ENCODE results near the gene RASGRP3. TPM values are rescaled to one million over a fixed set of nuclear protein-coding genes. Genes with fewer than 3 reads are reported as not detected.
A peak's percentile ranks its signal among the peaks of the same experiment; 100 is the strongest.

The RASGRP3 gene, protein sequence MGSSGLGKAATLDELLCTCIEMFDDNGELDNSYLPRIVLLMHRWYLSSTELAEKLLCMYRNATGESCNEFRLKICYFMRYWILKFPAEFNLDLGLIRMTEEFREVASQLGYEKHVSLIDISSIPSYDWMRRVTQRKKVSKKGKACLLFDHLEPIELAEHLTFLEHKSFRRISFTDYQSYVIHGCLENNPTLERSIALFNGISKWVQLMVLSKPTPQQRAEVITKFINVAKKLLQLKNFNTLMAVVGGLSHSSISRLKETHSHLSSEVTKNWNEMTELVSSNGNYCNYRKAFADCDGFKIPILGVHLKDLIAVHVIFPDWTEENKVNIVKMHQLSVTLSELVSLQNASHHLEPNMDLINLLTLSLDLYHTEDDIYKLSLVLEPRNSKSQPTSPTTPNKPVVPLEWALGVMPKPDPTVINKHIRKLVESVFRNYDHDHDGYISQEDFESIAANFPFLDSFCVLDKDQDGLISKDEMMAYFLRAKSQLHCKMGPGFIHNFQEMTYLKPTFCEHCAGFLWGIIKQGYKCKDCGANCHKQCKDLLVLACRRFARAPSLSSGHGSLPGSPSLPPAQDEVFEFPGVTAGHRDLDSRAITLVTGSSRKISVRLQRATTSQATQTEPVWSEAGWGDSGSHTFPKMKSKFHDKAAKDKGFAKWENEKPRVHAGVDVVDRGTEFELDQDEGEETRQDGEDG
- total RNA-seq (2022) = 4.6 and 10.4 TPM in 2 replicates
- Bru-seq, nascent RNA = percentile 50 among the genes with signal in this experiment
- percentile 42 among the genes with signal in this experiment for BruChase-seq, experiment 1, labeled RNA remaining after a 6-hour chase
- BruChase-seq, experiment 2, labeled RNA remaining after a 2-hour chase = percentile 39 among the genes with signal in this experiment
- long read RNA-seq, full-length matches to known transcripts = 2 of 6 reads
- long read RNA-seq, partial matches to known transcripts = 1 of 6 reads
- long read RNA-seq, other reads (novel, unspliced or antisense) = 3 of 6 reads

DNA sequence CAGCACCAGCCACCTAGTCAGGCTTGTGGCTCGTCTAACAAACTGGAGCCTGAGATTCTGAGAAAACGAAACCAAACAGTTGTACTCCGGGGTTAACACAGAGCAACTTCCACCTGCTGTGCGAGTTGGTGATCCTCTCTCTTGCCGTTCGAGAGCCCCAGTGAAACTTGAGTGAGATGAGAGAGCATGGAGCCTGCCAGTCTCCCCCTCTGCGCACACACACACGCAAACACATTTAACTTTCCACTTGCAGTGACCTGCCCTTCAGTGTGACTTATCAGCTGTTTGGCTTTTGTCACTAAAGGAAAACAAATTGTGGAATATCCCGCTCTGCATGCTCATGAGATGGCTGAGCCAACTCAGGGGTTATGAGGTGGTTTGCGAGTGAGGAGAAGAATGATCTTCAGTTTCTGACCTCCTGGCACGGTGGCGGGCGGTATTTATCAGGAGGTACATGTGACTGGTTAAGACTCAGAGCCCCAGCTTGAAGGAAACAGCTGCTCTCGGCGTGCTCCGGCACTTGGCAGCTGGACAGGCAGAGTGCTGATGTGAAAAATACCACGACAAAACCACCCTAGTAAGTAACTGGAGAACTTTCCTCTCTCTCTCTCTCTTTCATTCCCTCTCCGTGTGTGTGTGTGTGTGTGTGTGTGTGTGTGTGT, at the start of gene RASGRP3:
Gene RASGRP3, plus strand, starts transcription at position 519 of the 662 bp plus-strand sequence. CDS start 38,488 bp downstream, outside the sequence.
- peak; percentile 56 for DNase-seq
- Mint-ChIP-seq H3K27ac (ENCODE audit: unreplicated experiment) (peak within 1 kb of the TSS; percentile 71), H3K36me3 (ENCODE audit: insufficient read depth, unreplicated experiment) (peaks cover 21% of the 10 kb centered on the region), H3K4me3 (ENCODE audit: low read depth, unreplicated experiment) (peak within 1 kb of the TSS; percentile 93), H3K9me3 (ENCODE audit: low read depth, unreplicated experiment) (no peaks in the 10 kb centered on the region), H3K4me1 (ENCODE audit: low read depth, unreplicated experiment) (peaks cover 21% of the 10 kb centered on the region), H3K27me3 (ENCODE audit: unreplicated experiment) (no peaks in the 10 kb centered on the region)
- intact Hi-C loops (cut with micrococcal nuclease; ENCODE audit: unreplicated experiment) = loop anchor here (2.0 to 5.0 kb wide), 2 partner anchors 107 to 121 kb away; partner anchors contain the start of gene FAM98A
- TF ChIP-seq, protein P1, sequence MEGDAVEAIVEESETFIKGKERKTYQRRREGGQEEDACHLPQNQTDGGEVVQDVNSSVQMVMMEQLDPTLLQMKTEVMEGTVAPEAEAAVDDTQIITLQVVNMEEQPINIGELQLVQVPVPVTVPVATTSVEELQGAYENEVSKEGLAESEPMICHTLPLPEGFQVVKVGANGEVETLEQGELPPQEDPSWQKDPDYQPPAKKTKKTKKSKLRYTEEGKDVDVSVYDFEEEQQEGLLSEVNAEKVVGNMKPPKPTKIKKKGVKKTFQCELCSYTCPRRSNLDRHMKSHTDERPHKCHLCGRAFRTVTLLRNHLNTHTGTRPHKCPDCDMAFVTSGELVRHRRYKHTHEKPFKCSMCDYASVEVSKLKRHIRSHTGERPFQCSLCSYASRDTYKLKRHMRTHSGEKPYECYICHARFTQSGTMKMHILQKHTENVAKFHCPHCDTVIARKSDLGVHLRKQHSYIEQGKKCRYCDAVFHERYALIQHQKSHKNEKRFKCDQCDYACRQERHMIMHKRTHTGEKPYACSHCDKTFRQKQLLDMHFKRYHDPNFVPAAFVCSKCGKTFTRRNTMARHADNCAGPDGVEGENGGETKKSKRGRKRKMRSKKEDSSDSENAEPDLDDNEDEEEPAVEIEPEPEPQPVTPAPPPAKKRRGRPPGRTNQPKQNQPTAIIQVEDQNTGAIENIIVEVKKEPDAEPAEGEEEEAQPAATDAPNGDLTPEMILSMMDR (IDR thresholded peaks at IDR 0.05; ENCODE audit: unreplicated experiment) = no peak
- BruUV-seq (replicated peaks) = no TSS peak
- CTCF ChIA-PET = interaction anchor here (0.5 to 1.3 kb wide), 6 partner anchors 63 to 848 kb away, joined by 3 to 8 read pairs (median 4); partner anchors contain the start of genes FAM98A and TTC27

DNA sequence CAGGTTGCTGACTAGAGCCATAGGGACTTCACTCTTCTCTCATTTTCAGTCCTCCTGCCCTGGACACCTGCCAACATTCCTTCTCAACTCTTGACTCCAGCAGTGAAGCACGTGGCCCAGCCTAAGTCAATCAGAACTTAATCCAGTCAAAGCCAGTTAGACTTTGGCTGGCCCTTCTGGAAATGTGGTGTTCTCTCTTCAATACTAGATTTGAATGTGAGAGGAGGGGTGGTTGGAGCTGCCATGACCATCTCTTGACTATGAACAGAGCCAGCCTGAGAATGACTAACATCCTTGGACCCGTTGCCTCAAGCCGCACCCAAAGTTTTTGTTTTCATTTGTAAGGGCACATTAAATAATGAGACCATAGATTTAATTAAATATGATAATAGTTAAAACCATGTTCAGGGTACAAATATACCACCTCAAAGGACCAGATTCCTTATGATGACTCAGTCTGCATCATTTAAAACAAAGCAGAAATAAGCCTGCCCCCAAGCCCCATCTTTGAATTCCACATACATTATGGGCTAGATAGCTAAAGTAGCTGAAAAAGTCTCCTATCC, 49.7 kb upstream of the RASGRP3 start:
- BruUV-seq (replicated peaks) = no TSS peak
- TF ChIP-seq, protein P1 (IDR thresholded peaks at IDR 0.05; ENCODE audit: unreplicated experiment) = no peak
- Mint-ChIP-seq H3K4me3 (ENCODE audit: low read depth, unreplicated experiment) (no peak overlapping the region), H3K4me1 (ENCODE audit: low read depth, unreplicated experiment) (peaks cover 7% of the 10 kb centered on the region), H3K27ac (ENCODE audit: unreplicated experiment) (no peak overlapping the region), H3K27me3 (ENCODE audit: unreplicated experiment) (no peaks in the 10 kb centered on the region), H3K36me3 (ENCODE audit: insufficient read depth, unreplicated experiment) (no peaks in the 10 kb centered on the region), H3K9me3 (ENCODE audit: low read depth, unreplicated experiment) (peaks cover 2% of the 10 kb centered on the region)
- CTCF ChIA-PET = no interaction called here
- DNase-seq = peak; percentile 57
- intact Hi-C loops (cut with micrococcal nuclease; ENCODE audit: unreplicated experiment) = no loop called here

DNA sequence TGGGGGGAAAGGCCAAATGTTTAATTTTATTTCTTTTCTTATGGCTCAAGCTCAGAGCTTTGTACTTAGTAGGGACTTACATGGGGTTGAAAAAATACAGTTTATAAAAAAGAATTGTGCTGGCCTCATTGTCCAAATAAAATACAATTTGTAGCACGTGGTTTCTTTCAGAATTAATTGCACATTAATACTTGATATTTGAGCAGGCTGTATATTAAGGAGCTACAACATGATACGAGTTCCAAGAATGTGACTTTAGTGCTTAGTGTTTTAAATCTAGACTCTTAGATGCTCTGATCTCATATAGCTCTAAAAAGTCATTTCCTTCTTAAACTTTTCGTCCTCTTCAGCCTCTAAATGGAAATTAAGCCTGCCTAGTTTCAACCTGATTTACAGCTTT, 46.4 kb upstream of the RASGRP3 start:
- no TSS peak for BruUV-seq (replicated peaks)
- H3K4me1 Mint-ChIP-seq (ENCODE audit: low read depth, unreplicated experiment) = peaks cover 7% of the 10 kb centered on the region
- no peak overlapping the region for H3K4me3 Mint-ChIP-seq (ENCODE audit: low read depth, unreplicated experiment)
- CTCF ChIA-PET = no interaction called here
- intact Hi-C loops (cut with micrococcal nuclease; ENCODE audit: unreplicated experiment) = no loop called here
- peaks cover 2% of the 10 kb centered on the region for H3K9me3 Mint-ChIP-seq (ENCODE audit: low read depth, unreplicated experiment)
- no peaks in the 10 kb centered on the region for H3K27me3 Mint-ChIP-seq (ENCODE audit: unreplicated experiment)
- TF ChIP-seq, protein P1 (IDR thresholded peaks at IDR 0.05; ENCODE audit: unreplicated experiment) = no peak
- no peak for DNase-seq
- H3K27ac Mint-ChIP-seq (ENCODE audit: unreplicated experiment) = no peak overlapping the region
- no peaks in the 10 kb centered on the region for H3K36me3 Mint-ChIP-seq (ENCODE audit: insufficient read depth, unreplicated experiment)

DNA sequence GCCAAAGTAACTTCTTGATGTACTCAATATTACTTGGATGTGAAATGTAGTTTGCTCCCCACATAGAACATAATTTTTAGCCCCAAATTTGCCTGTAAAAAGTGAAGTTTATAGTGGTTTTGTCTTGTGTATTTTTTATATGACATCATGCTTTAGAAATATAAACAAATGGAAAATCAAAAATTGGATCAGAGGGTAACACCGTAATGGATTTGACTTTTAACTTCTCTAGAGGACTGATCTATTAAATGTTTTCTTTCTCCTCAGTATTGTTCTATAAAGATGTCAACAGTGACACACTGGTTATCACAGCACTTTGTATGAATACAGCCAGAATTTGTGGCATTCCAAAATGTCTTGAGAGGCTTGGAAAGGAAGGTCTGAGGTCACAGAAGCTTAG, 45.6 kb upstream of the RASGRP3 start:
- peaks cover 7% of the 10 kb centered on the region for H3K4me1 Mint-ChIP-seq (ENCODE audit: low read depth, unreplicated experiment)
- no peak overlapping the region for H3K4me3 Mint-ChIP-seq (ENCODE audit: low read depth, unreplicated experiment)
- no peaks in the 10 kb centered on the region for H3K27me3 Mint-ChIP-seq (ENCODE audit: unreplicated experiment)
- TF ChIP-seq, protein P1 (IDR thresholded peaks at IDR 0.05; ENCODE audit: unreplicated experiment) = no peak
- BruUV-seq (replicated peaks) = no TSS peak
- H3K36me3 Mint-ChIP-seq (ENCODE audit: insufficient read depth, unreplicated experiment) = no peaks in the 10 kb centered on the region
- DNase-seq = no peak
- intact Hi-C loops (cut with micrococcal nuclease; ENCODE audit: unreplicated experiment) = no loop called here
- CTCF ChIA-PET = no interaction called here
- H3K27ac Mint-ChIP-seq (ENCODE audit: unreplicated experiment) = no peak overlapping the region
- H3K9me3 Mint-ChIP-seq (ENCODE audit: low read depth, unreplicated experiment) = no peaks in the 10 kb centered on the region

Data from Calu3 (cell line).